OCI-LY7 (cell line): Measurements from ENCODE around the gene SYNM. TPM values are rescaled to one million over a fixed set of nuclear protein-coding genes. Genes with fewer than 3 reads are reported as not detected.

Experiments
- BruUV-seq: library from RNA; stranded (reverse); fragments of 400-500 nt; replicated peaks from 2 replicates; lab custom pipeline; 2021; lab: Mats Ljungman, UMichigan
- CTCF ChIA-PET: fragments of 300-600 bp; sonication (Branson Sonifier 250); formaldehyde crosslinking; loops from one replicate; lab custom pipeline; 2022; ENCODE audit warnings: antibody characterized with exemption; ENCODE audit not compliant: unreplicated experiment; lab: Charles Lee
- POLR2A ChIA-PET: fragments of 300-600 bp; sonication (Branson Sonifier 250); formaldehyde crosslinking; loops from one replicate; lab custom pipeline; 2022; ENCODE audit warnings: antibody characterized with exemption; lab: Charles Lee
- DNase-seq: peaks from one replicate; pipeline ENCODE4 v3.0.0-alpha.2; 2015; ENCODE audit warnings: low spot score
- H2AFZ ChIP-seq: fragments of 200-600 bp; sonication (generic), shearing (Covaris generic); 2 replicates; pipeline ENCODE4 v1.6.1; 2014; ENCODE audit warnings: mild to moderate bottlenecking, antibody characterized with exemption, low read length, moderate library complexity
- H3K27ac ChIP-seq: fragments of 200-600 bp; sonication (generic); 2 replicates; pipeline ENCODE4 v1.5.1; 2014; ENCODE audit warnings: mixed run types, low read depth, mild to moderate bottlenecking, moderate library complexity, low read length, inconsistent platforms; ENCODE audit not compliant: poor library complexity, severe bottlenecking
- H3K36me3 ChIP-seq: fragments of 200-600 bp; sonication (generic); 2 replicates; pipeline ENCODE4 v1.6.1; 2014; ENCODE audit warnings: mild to moderate bottlenecking, antibody characterized with exemption, low read length, moderate library complexity, mixed read lengths; ENCODE audit not compliant: insufficient read depth
- H3K4me1 ChIP-seq: fragments of 200-600 bp; sonication (generic); 2 replicates; pipeline ENCODE4 v1.5.1; 2014; ENCODE audit warnings: mild to moderate bottlenecking, low read length; ENCODE audit not compliant: insufficient read depth, poor library complexity, severe bottlenecking
- H3K4me2 ChIP-seq: fragments of 200-600 bp; sonication (generic); 2 replicates; pipeline ENCODE4 v1.6.1; 2014; ENCODE audit warnings: mild to moderate bottlenecking, low read length
- H3K4me3 ChIP-seq: fragments of 200-600 bp; sonication (generic); 2 replicates; pipeline ENCODE4 v1.5.1; 2014; ENCODE audit warnings: mild to moderate bottlenecking, low read depth, low read length; ENCODE audit not compliant: poor library complexity, severe bottlenecking
- H3K79me2 ChIP-seq: fragments of 200-600 bp; sonication (generic); 2 replicates; pipeline ENCODE4 v1.6.1; 2016; ENCODE audit warnings: low read depth, mild to moderate bottlenecking, low read length, moderate library complexity, mixed read lengths; ENCODE audit not compliant: insufficient read depth
- H3K9me2 ChIP-seq: fragments of 200-600 bp; sonication (generic); 2 replicates; pipeline ENCODE4 v1.6.1; 2016; ENCODE audit warnings: mild to moderate bottlenecking, low read length, mixed read lengths; ENCODE audit not compliant: insufficient read depth
- H3K9me3 ChIP-seq: fragments of 200-600 bp; sonication (generic); 2 replicates; pipeline ENCODE4 v1.6.1; 2014; ENCODE audit warnings: mild to moderate bottlenecking, mixed run types, low read length, mixed read lengths
- H4K20me1 ChIP-seq: fragments of 200-600 bp; sonication (generic); 2 replicates; pipeline ENCODE4 v1.6.1; 2014; ENCODE audit warnings: mild to moderate bottlenecking, antibody characterized with exemption, low read length, moderate library complexity, mixed read lengths; ENCODE audit not compliant: insufficient read depth
- CTCF ChIP-seq: fragments of 200-600 bp; sonication (generic); conservative IDR thresholded peaks from 2 replicates; pipeline ENCODE4 v1.5.1; 2014; ENCODE audit warnings: mild to moderate bottlenecking, antibody characterized with exemption, low read length, moderate library complexity, mixed read lengths
- EZH2phosphoT487 ChIP-seq: fragments of 200-600 bp; sonication (generic); IDR thresholded peaks from 2 replicates; pipeline ENCODE4 v1.6.1; 2018; ENCODE audit warnings: low read depth, borderline replicate concordance, mild to moderate bottlenecking, mixed run types, antibody characterized with exemption, low read length, moderate library complexity, mixed read lengths
- intact Hi-C: fragments of 100-400 bp; cut with micrococcal nuclease; formaldehyde crosslinking; loops from one replicate; pipeline ENCODE4 v1.10.0; 2022; ENCODE audit not compliant: unreplicated experiment
- total RNA-seq, 2 experiments: library from RNA; depleted of rRNA in 1 of 2; stranded (reverse); fragments of >200 nt in 1 of 2; shearing (Covaris generic) in 1 of 2; gene quantifications; 2 replicates each; pipeline ENCODE4 v1.2.3, GENCODE V29; 2014 to 2022

SYNM gene
- total RNA-seq, 2 experiments from 2014 or later = 0.08 to 0.41 TPM

GRCh38 chr15:99120050-99120777 lies 15.3 kb downstream of the SYNM start:
- no peak for DNase-seq

GRCh38 chr15:99121207-99121606 lies 16.3 kb downstream of the SYNM start:
- no TSS peak for BruUV-seq
- POLR2A ChIA-PET = no interaction called here
- H4K20me1 ChIP-seq = no peaks in the 10 kb centered on the region

More at GRCh38 chr15:99120050-99120777, 15.3 kb downstream of the SYNM start:
- no peak overlapping the region for H3K4me2 ChIP-seq
- H3K9me2 ChIP-seq = no peaks in the 10 kb centered on the region
- no peaks in the 10 kb centered on the region for H3K9me3 ChIP-seq
- ChIA-PET POLR2A (interaction anchor here (0.6 kb wide), 1 partner anchor 450 kb away, joined by 3 read pairs; no protein-coding TSS in a partner anchor), CTCF (interaction anchor here (0.6 kb wide), 1 partner anchor 47 kb away, joined by 3 read pairs; no protein-coding TSS in a partner anchor)
- H3K27ac ChIP-seq = no peak overlapping the region
- no peaks in the 10 kb centered on the region for H3K4me1 ChIP-seq
- no peaks in the 10 kb centered on the region for H3K36me3 ChIP-seq
- intact Hi-C loops = no loop called here
- no peak for TF ChIP-seq CTCF
- no peak for TF ChIP-seq EZH2phosphoT487
- no peaks in the 10 kb centered on the region for H3K79me2 ChIP-seq
- H4K20me1 ChIP-seq = no peaks in the 10 kb centered on the region
- H3K4me3 ChIP-seq = no peak overlapping the region
- no TSS peak for BruUV-seq
- no peak overlapping the region for H2AFZ ChIP-seq

More at GRCh38 chr15:99121207-99121606, 16.3 kb downstream of the SYNM start:
- no peak for DNase-seq
- no peak overlapping the region for H3K4me3 ChIP-seq
- no peak for TF ChIP-seq CTCF
- TF ChIP-seq EZH2phosphoT487 = no peak
- H3K9me2 ChIP-seq = no peaks in the 10 kb centered on the region
- H3K36me3 ChIP-seq = no peaks in the 10 kb centered on the region
- H3K79me2 ChIP-seq = no peaks in the 10 kb centered on the region
- H3K27ac ChIP-seq = no peak overlapping the region
- no peaks in the 10 kb centered on the region for H3K4me1 ChIP-seq
- H2AFZ ChIP-seq = no peak overlapping the region
- no peaks in the 10 kb centered on the region for H3K9me3 ChIP-seq
- no peak overlapping the region for H3K4me2 ChIP-seq
- CTCF ChIA-PET = no interaction called here
- intact Hi-C loops = no loop called here
